OCI-LY7 (cell line): ENCODE data around the gene KCNQ1. TPM values are rescaled to one million over a fixed set of nuclear protein-coding genes. Genes with fewer than 3 reads are reported as not detected.

Experiments
- BruUV-seq: library from RNA; stranded (reverse); fragments of 400-500 nt; replicated peaks from 2 replicates; lab custom pipeline; 2021; lab: Mats Ljungman, UMichigan
- CTCF ChIA-PET: fragments of 300-600 bp; sonication (Branson Sonifier 250); formaldehyde crosslinking; loops from one replicate; lab custom pipeline; 2022; ENCODE audit warnings: antibody characterized with exemption; ENCODE audit not compliant: unreplicated experiment; lab: Charles Lee
- POLR2A ChIA-PET: fragments of 300-600 bp; sonication (Branson Sonifier 250); formaldehyde crosslinking; loops from one replicate; lab custom pipeline; 2022; ENCODE audit warnings: antibody characterized with exemption; lab: Charles Lee
- DNase-seq: peaks from one replicate; pipeline ENCODE4 v3.0.0-alpha.2; 2015; ENCODE audit warnings: low spot score
- H2AFZ ChIP-seq: fragments of 200-600 bp; sonication (generic), shearing (Covaris generic); 2 replicates; pipeline ENCODE4 v1.6.1; 2014; ENCODE audit warnings: mild to moderate bottlenecking, antibody characterized with exemption, low read length, moderate library complexity
- H3K27ac ChIP-seq: fragments of 200-600 bp; sonication (generic); 2 replicates; pipeline ENCODE4 v1.5.1; 2014; ENCODE audit warnings: mixed run types, low read depth, mild to moderate bottlenecking, moderate library complexity, low read length, inconsistent platforms; ENCODE audit not compliant: poor library complexity, severe bottlenecking
- H3K36me3 ChIP-seq: fragments of 200-600 bp; sonication (generic); 2 replicates; pipeline ENCODE4 v1.6.1; 2014; ENCODE audit warnings: mild to moderate bottlenecking, antibody characterized with exemption, low read length, moderate library complexity, mixed read lengths; ENCODE audit not compliant: insufficient read depth
- H3K4me1 ChIP-seq: fragments of 200-600 bp; sonication (generic); 2 replicates; pipeline ENCODE4 v1.5.1; 2014; ENCODE audit warnings: mild to moderate bottlenecking, low read length; ENCODE audit not compliant: insufficient read depth, poor library complexity, severe bottlenecking
- H3K4me2 ChIP-seq: fragments of 200-600 bp; sonication (generic); 2 replicates; pipeline ENCODE4 v1.6.1; 2014; ENCODE audit warnings: mild to moderate bottlenecking, low read length
- H3K4me3 ChIP-seq: fragments of 200-600 bp; sonication (generic); 2 replicates; pipeline ENCODE4 v1.5.1; 2014; ENCODE audit warnings: mild to moderate bottlenecking, low read depth, low read length; ENCODE audit not compliant: poor library complexity, severe bottlenecking
- H3K79me2 ChIP-seq: fragments of 200-600 bp; sonication (generic); 2 replicates; pipeline ENCODE4 v1.6.1; 2016; ENCODE audit warnings: low read depth, mild to moderate bottlenecking, low read length, moderate library complexity, mixed read lengths; ENCODE audit not compliant: insufficient read depth
- H3K9me2 ChIP-seq: fragments of 200-600 bp; sonication (generic); 2 replicates; pipeline ENCODE4 v1.6.1; 2016; ENCODE audit warnings: mild to moderate bottlenecking, low read length, mixed read lengths; ENCODE audit not compliant: insufficient read depth
- H3K9me3 ChIP-seq: fragments of 200-600 bp; sonication (generic); 2 replicates; pipeline ENCODE4 v1.6.1; 2014; ENCODE audit warnings: mild to moderate bottlenecking, mixed run types, low read length, mixed read lengths
- H4K20me1 ChIP-seq: fragments of 200-600 bp; sonication (generic); 2 replicates; pipeline ENCODE4 v1.6.1; 2014; ENCODE audit warnings: mild to moderate bottlenecking, antibody characterized with exemption, low read length, moderate library complexity, mixed read lengths; ENCODE audit not compliant: insufficient read depth
- EZH2phosphoT487 ChIP-seq: fragments of 200-600 bp; sonication (generic); IDR thresholded peaks from 2 replicates; pipeline ENCODE4 v1.6.1; 2018; ENCODE audit warnings: low read depth, borderline replicate concordance, mild to moderate bottlenecking, mixed run types, antibody characterized with exemption, low read length, moderate library complexity, mixed read lengths
- intact Hi-C: fragments of 100-400 bp; cut with micrococcal nuclease; formaldehyde crosslinking; loops from one replicate; pipeline ENCODE4 v1.10.0; 2022; ENCODE audit not compliant: unreplicated experiment
- total RNA-seq, 2 experiments: library from RNA; depleted of rRNA in 1 of 2; stranded (reverse); fragments of >200 nt in 1 of 2; shearing (Covaris generic) in 1 of 2; gene quantifications; 2 replicates each; pipeline ENCODE4 v1.2.3, GENCODE V29; 2014 to 2022
- TF ChIP-seq, protein P1 (sequence below): fragments of 200-600 bp; sonication (generic); conservative IDR thresholded peaks from 2 replicates; pipeline ENCODE4 v1.5.1; 2014; ENCODE audit warnings: mild to moderate bottlenecking, antibody characterized with exemption, low read length, moderate library complexity, mixed read lengths

KCNQ1 gene
- total RNA-seq, 2 experiments from 2014 or later: 0.22 to 1.3 TPM

- DNase-seq: no peak
- intact Hi-C loops: no loop called here
- no peak for TF ChIP-seq EZH2phosphoT487
- TF ChIP-seq, protein P1, sequence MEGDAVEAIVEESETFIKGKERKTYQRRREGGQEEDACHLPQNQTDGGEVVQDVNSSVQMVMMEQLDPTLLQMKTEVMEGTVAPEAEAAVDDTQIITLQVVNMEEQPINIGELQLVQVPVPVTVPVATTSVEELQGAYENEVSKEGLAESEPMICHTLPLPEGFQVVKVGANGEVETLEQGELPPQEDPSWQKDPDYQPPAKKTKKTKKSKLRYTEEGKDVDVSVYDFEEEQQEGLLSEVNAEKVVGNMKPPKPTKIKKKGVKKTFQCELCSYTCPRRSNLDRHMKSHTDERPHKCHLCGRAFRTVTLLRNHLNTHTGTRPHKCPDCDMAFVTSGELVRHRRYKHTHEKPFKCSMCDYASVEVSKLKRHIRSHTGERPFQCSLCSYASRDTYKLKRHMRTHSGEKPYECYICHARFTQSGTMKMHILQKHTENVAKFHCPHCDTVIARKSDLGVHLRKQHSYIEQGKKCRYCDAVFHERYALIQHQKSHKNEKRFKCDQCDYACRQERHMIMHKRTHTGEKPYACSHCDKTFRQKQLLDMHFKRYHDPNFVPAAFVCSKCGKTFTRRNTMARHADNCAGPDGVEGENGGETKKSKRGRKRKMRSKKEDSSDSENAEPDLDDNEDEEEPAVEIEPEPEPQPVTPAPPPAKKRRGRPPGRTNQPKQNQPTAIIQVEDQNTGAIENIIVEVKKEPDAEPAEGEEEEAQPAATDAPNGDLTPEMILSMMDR: no peak
- Histone ChIP-seq H3K4me2 (no peak overlapping the region), H3K79me2 (no peaks in the 10 kb centered on the region), H3K27ac (no peak overlapping the region), H3K4me1 (no peaks in the 10 kb centered on the region), H3K36me3 (no peaks in the 10 kb centered on the region), H3K4me3 (no peak overlapping the region), H3K9me3 (no peaks in the 10 kb centered on the region), H4K20me1 (no peaks in the 10 kb centered on the region), H2AFZ (no peak overlapping the region), H3K9me2 (no peaks in the 10 kb centered on the region)
- no TSS peak for BruUV-seq
- ChIA-PET CTCF (no interaction called here), POLR2A (no interaction called here)
Measured at GRCh38 chr11:2547806-2548205, 103.0 kb downstream of the KCNQ1 start.

DNA sequence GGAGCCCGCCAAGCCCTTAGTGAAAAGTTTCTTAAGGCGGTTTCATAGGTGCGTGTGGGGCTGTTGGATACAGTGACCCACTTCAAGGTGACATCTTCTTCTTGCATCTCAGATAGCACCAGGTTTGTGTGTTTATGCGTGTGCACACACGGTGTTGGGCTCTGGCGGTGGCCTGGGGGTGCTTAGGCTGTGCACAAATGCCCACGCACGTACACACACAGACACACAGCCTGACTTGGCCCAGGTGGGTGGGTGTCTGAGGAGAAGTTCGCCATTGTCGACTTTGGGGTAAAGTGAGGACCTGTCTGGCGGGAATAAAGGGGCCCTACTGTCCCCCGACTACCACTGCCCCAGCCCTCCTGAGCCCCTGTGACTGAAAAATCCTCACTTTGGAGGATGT, 103.8 kb downstream of the KCNQ1 start:
- intact Hi-C loops: no loop called here
- Histone ChIP-seq H3K27ac (no peak overlapping the region), H3K36me3 (no peaks in the 10 kb centered on the region), H3K9me2 (no peaks in the 10 kb centered on the region), H3K9me3 (no peaks in the 10 kb centered on the region), H3K4me2 (no peak overlapping the region), H3K79me2 (no peaks in the 10 kb centered on the region), H4K20me1 (no peaks in the 10 kb centered on the region), H3K4me1 (no peaks in the 10 kb centered on the region), H3K4me3 (no peak overlapping the region), H2AFZ (no peak overlapping the region)
- TF ChIP-seq, protein P1: no peak
- TF ChIP-seq EZH2phosphoT487: no peak
- DNase-seq: no peak
- POLR2A ChIA-PET: no interaction called here
- BruUV-seq: no TSS peak
- CTCF ChIA-PET: no interaction called here

GRCh38 chr11:2549080-2549479, 104.3 kb downstream of the KCNQ1 start:
- H3K4me1 ChIP-seq: no peaks in the 10 kb centered on the region
- no peaks in the 10 kb centered on the region for H3K9me3 ChIP-seq
- ChIA-PET POLR2A (no interaction called here), CTCF (no interaction called here)
- no peaks in the 10 kb centered on the region for H3K79me2 ChIP-seq
- no peak overlapping the region for H2AFZ ChIP-seq
- no peaks in the 10 kb centered on the region for H3K36me3 ChIP-seq
- no peak overlapping the region for H3K4me2 ChIP-seq
- no TSS peak for BruUV-seq
- no peaks in the 10 kb centered on the region for H4K20me1 ChIP-seq
- TF ChIP-seq, protein P1: no peak
- no peak for TF ChIP-seq EZH2phosphoT487
- no peak for DNase-seq
- no peak overlapping the region for H3K4me3 ChIP-seq
- H3K27ac ChIP-seq: no peak overlapping the region
- intact Hi-C loops: no loop called here
- no peaks in the 10 kb centered on the region for H3K9me2 ChIP-seq
